Stomach (tissue), 9 donors: ENCODE data around the gene LIMK1. TPM values are rescaled to one million over a fixed set of nuclear protein-coding genes. Genes with fewer than 3 reads are reported as not detected.

Experiments
- DNase-seq, 2 donors: peaks; one replicate each; pipeline versions ENCODE4 v3.0.0 to v3.0.0-alpha.2; 2013 to 2019
- H3K27ac ChIP-seq, 5 donors: fragments of 200-600 bp in 4 of 5; sonication (generic) in 4 of 5; one replicate each; pipeline ENCODE4 v1.5.1; 2013 to 2019; ENCODE audit warnings: mild to moderate bottlenecking in 1 of 5, moderate library complexity in 1 of 5
- H3K27me3 ChIP-seq, 3 donors: fragments of 200-600 bp; sonication (generic); one replicate each; pipeline ENCODE4 v1.5.1; 2017 to 2019; ENCODE audit warnings: mixed run types in 1 of 3
- H3K36me3 ChIP-seq, 4 donors: fragments of 200-600 bp; sonication (generic); 1 replicate in 3 of 4; 2 replicates in 1 of 4; pipeline ENCODE4 v1.5.1; 2016 to 2019
- H3K4me1 ChIP-seq, 4 donors: fragments of 200-600 bp; sonication (generic); one replicate each; pipeline ENCODE4 v1.5.1; 2016 to 2019
- H3K4me3 ChIP-seq, 4 donors: fragments of 200-600 bp; sonication (generic) in 3 of 4; one replicate each; pipeline ENCODE4 v1.5.1; 2016 to 2019; ENCODE audit warnings: mild to moderate bottlenecking in 1 of 4
- H3K9me3 ChIP-seq, 4 donors: fragments of 200-600 bp; sonication (generic); one replicate each; pipeline ENCODE4 v1.5.1; 2016 to 2019
- CTCF ChIP-seq, 7 experiments: fragments of 450-650 bp in 4 of 7; fragments of 200-600 bp in 3 of 7; sonication (generic) in 3 of 7; IDR thresholded peaks; one replicate each; pipeline ENCODE4 v1.5.1; 2016 to 2019; ENCODE audit warnings: antibody characterized with exemption in 7 of 7, control low read depth in 2 of 7, mild to moderate bottlenecking in 1 of 7
- EP300 ChIP-seq: sonication (generic); formaldehyde crosslinking; IDR thresholded peaks from one replicate; pipeline ENCODE4 v1.6.1; 2017; ENCODE audit warnings: antibody characterized with exemption
- POLR2A ChIP-seq, 4 donors: fragments of 450-650 bp; IDR thresholded peaks; one replicate each; pipeline ENCODE4 v1.6.1; 2016; ENCODE audit warnings: antibody characterized with exemption in 4 of 4, control low read depth in 2 of 4, mild to moderate bottlenecking in 1 of 4, moderate library complexity in 1 of 4
- POLR2AphosphoS5 ChIP-seq, 3 donors: sonication (generic); formaldehyde crosslinking; IDR thresholded peaks; one replicate each; pipeline ENCODE4 v1.6.1; 2016; ENCODE audit warnings: antibody characterized with exemption in 3 of 3
- WGBS, 5 donors: extraction: QIAGEN DNeasy Blood & Tissue Kit in 3 of 5; methylation state at CpG; one replicate each; pipeline versions ENCODE4 v1.1.5 to v1.1.7; 2013 to 2018; 5-methylcytosine and 5-hydroxymethylcytosine counted together
- intact Hi-C: fragments of 100-400 bp; cut with DNase I; formaldehyde crosslinking; loops from one replicate; pipeline ENCODE4 v1.15.1; 2023; ENCODE audit warnings: low total_unique reads
- polyA plus RNA-seq, 3 donors: library from polyadenylated mRNA; stranded (reverse); fragments of 200-250 nt; gene quantifications; one replicate each; pipeline ENCODE4 v1.2.3, GENCODE V29; 2013
- total RNA-seq, 5 donors: library from RNA; depleted of rRNA; stranded (reverse); fragments of >200 nt; gene quantifications; one replicate each; pipeline versions ENCODE4 v1.1.0 to v1.2.3, GENCODE V29; 2014 to 2016
- donor health status: healthy with polysubstance abuse.
- donor health status: Bipolar disorder and iron deficiency.
- donor health status: healthy.

The LIMK1 gene
- total and polyA plus RNA-seq, 8 donors: 2.9 to 26.6 (median 8.7) TPM

- intact Hi-C loops: no loop called here
- DNase-seq: no peak
- Histone ChIP-seq H3K36me3 (no peaks in the 10 kb centered on the region), H3K4me1 (no peaks in the 10 kb centered on the region), H3K4me3 (no peak overlapping the region), H3K27ac (no peak overlapping the region), H3K9me3 (no peaks in the 10 kb centered on the region), H3K27me3 (no peaks in the 10 kb centered on the region)
- no peak for TF ChIP-seq EP300
- WGBS, 5 donors: 90 to 95% (median 93%) methylated on average over 14 to 16 of the region's 16 CpGs
Observed at GRCh38 chr7:74138945-74139843, 55.6 kb downstream of the LIMK1 start.

- 41 to 51% (median 50%) methylated on average over 1 of the region's 1 CpG for WGBS, 5 donors
- DNase-seq: no peak
- Histone ChIP-seq H3K27ac (no peak overlapping the region), H3K9me3 (peaks cover 0 to 6% (median 0%) of the 10 kb centered on the region in 4 donors), H3K4me3 (no peak overlapping the region), H3K36me3 (no peaks in the 10 kb centered on the region), H3K27me3 (no peaks in the 10 kb centered on the region), H3K4me1 (no peaks in the 10 kb centered on the region)
- no peak for TF ChIP-seq CTCF (IDR thresholded peaks at IDR 0.05)
- no peak for TF ChIP-seq POLR2A (IDR thresholded peaks at IDR 0.05)
- no peak for TF ChIP-seq POLR2AphosphoS5 (IDR thresholded peaks at IDR 0.05)
- TF ChIP-seq EP300: no peak
- intact Hi-C loops: no loop called here
Observed at GRCh38 chr7:74141705-74142104, 58.1 kb downstream of the LIMK1 start.

GRCh38 chr7:74143383-74143782 lies 59.8 kb downstream of the LIMK1 start:
- TF ChIP-seq CTCF (IDR thresholded peaks at IDR 0.05): no peak
- H3K27ac ChIP-seq: no peak overlapping the region
- H3K4me1 ChIP-seq: no peaks in the 10 kb centered on the region
- H3K36me3 ChIP-seq: no peaks in the 10 kb centered on the region
- 68 to 79% (median 77%) methylated on average over 6 of the region's 6 CpGs for WGBS, 5 donors
- no peaks in the 10 kb centered on the region for H3K27me3 ChIP-seq
- intact Hi-C loops: no loop called here
- H3K9me3 ChIP-seq: peaks cover 0 to 6% (median 0%) of the 10 kb centered on the region in 4 donors
- no peak overlapping the region for H3K4me3 ChIP-seq
- no peak for DNase-seq

- H3K27me3 ChIP-seq: no peaks in the 10 kb centered on the region
- intact Hi-C loops: no loop called here
- TF ChIP-seq EP300 (no peak), CTCF (IDR thresholded peaks at IDR 0.05) (no peak), POLR2AphosphoS5 (IDR thresholded peaks at IDR 0.05) (no peak)
- H3K27ac ChIP-seq: no peak overlapping the region
- no peaks in the 10 kb centered on the region for H3K36me3 ChIP-seq
- H3K9me3 ChIP-seq: peaks cover 0 to 6% (median 0%) of the 10 kb centered on the region in 4 donors
- no peak for DNase-seq
- no peak overlapping the region for H3K4me3 ChIP-seq
- WGBS, 5 donors: 88 to 97% (median 91%) methylated on average over 1 of the region's 1 CpG
- no peaks in the 10 kb centered on the region for H3K4me1 ChIP-seq
Observed at GRCh38 chr7:74148491-74148890, 64.9 kb downstream of the LIMK1 start.

- no peaks in the 10 kb centered on the region for H3K27me3 ChIP-seq
- H3K4me1 ChIP-seq: no peaks in the 10 kb centered on the region
- DNase-seq: no peak
- intact Hi-C loops: no loop called here
- peaks cover 0 to 6% (median 0%) of the 10 kb centered on the region in 4 donors for H3K9me3 ChIP-seq
- WGBS, 5 donors: 94 to 97% (median 95%) methylated on average over 5 of the region's 5 CpGs
- no peaks in the 10 kb centered on the region for H3K36me3 ChIP-seq
- no peak overlapping the region for H3K27ac ChIP-seq
- TF ChIP-seq POLR2AphosphoS5 (IDR thresholded peaks at IDR 0.05): no peak
- TF ChIP-seq EP300: no peak
- no peak for TF ChIP-seq POLR2A (IDR thresholded peaks at IDR 0.05)
- TF ChIP-seq CTCF (IDR thresholded peaks at IDR 0.05): no peak
- H3K4me3 ChIP-seq: no peak overlapping the region
Observed at GRCh38 chr7:74149071-74149470, 65.5 kb downstream of the LIMK1 start.
